HG02798 (cell line): ENCODE data around the gene LRRC58.

Source experiments
- ATAC-seq: cut with Tn5 transposase; IDR thresholded peaks from one replicate; pipeline ENCODE4 v1.9.1; 2021; ENCODE audit warnings: mild to moderate bottlenecking; ENCODE audit not compliant: unreplicated experiment, poor library complexity

The LRRC58 gene

GRCh38 chr3:120281261-120281660, 67.9 kb downstream of the LRRC58 start:
- no peak for ATAC-seq

GRCh38 chr3:120280566-120280965, 68.6 kb downstream of the LRRC58 start:
- ATAC-seq = no peak

DNA sequence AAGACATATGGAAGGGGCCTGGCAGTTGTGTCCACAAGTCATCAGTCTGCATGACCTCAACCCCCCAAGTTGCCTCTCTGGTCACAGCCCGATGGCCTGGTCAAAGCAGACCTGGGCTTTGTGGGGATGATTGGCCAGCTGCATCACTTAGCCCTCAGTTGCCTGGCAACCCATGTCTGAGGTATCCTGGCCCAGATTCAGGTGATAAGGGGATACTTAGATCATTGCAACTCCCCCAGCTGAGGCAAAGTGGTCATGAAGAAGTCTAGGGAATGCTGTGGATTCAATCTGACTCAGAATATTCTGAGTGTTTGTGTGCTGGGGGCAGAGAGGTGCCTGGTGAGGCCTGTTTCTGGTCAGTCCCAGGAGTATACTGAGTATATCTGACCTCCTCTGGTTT, 69.1 kb downstream of the LRRC58 start:
- ATAC-seq = no peak

GRCh38 chr3:120276767-120277166, 72.4 kb downstream of the LRRC58 start:
- ATAC-seq = no peak

DNA sequence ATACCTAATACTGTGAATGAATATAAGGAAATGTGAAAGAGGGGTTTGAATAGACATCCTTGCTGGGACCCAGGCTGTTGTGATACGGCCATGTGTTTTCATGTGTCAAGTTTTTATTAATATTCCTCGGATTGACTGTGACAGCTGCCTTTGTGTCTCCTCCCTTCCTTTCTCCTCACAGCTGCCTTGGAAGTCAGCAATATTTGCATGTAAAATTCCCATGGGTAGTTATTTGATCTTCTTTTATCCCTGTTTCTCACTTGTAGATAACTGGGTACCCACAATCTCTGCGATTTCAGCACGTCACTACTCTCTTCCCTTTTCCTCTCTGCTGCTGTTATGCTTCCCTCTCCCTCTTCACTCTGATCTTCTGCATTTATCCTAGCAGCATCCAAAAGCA, 73.5 kb downstream of the LRRC58 start:
- ATAC-seq = no peak

DNA sequence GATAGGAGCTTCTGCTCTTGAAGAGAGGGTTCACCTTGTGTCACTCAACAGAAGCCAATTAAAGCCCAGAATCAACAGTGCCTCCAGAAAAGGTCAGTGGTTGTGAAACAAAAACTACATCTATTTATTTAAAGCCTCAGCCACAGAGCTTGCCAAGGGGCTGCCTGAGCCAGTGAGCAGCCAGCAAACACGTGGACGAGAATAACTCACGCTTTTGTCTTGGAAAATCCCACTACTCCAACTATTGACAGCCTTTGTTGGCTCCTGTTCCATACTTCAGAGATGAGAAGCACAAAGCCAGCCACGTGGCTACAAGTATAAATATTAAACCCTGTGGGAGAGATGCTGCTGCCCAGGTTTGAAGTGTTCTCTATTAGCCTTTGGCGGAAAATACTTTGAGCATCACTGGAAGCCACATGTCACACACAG, 74.4 kb downstream of the LRRC58 start:
- ATAC-seq = no peak
